Mesothelial cell of epicardium (in vitro differentiated cells): ENCODE measurements around the gene JAG1. TPM values are rescaled to one million over a fixed set of nuclear protein-coding genes. Genes with fewer than 3 reads are reported as not detected.

ENCODE experiments used
- DNase-seq, 2 experiments: peaks; one replicate each; pipeline ENCODE4 v3.0.0; 2021; ENCODE audit warnings: low spot score in 2 of 2; ENCODE audit not compliant: unreplicated experiment in 2 of 2
- H3K27ac Mint-ChIP-seq: 2 replicates; pipeline ENCODE4 v1.8.0; 2021; ENCODE audit warnings: mixed read lengths
- H3K27me3 Mint-ChIP-seq: 2 replicates; pipeline ENCODE4 v1.8.0; 2021; ENCODE audit warnings: low read depth, mixed read lengths
- H3K36me3 Mint-ChIP-seq: 2 replicates; pipeline ENCODE4 v1.8.0; 2021; ENCODE audit warnings: mixed read lengths
- H3K4me1 Mint-ChIP-seq: 2 replicates; pipeline ENCODE4 v1.8.0; 2021; ENCODE audit warnings: mixed read lengths
- H3K4me3 Mint-ChIP-seq: 2 replicates; pipeline ENCODE4 v1.8.0; 2021; ENCODE audit warnings: mild to moderate bottlenecking, moderate library complexity, mixed read lengths
- H3K9me3 Mint-ChIP-seq: 2 replicates; pipeline ENCODE4 v1.8.0; 2021; ENCODE audit warnings: mixed read lengths
- total RNA-seq: library from RNA; stranded (reverse); gene quantifications from 3 replicates; pipeline ENCODE4 v1.2.1, GENCODE V29; 2021
- TF ChIP-seq, protein P1 (sequence below): fragments of 200-600 bp; sonication (generic); IDR thresholded peaks from one replicate; pipeline ENCODE4 v1.5.0; 2021; ENCODE audit warnings: antibody characterized with exemption; ENCODE audit not compliant: unreplicated experiment

Gene JAG1
- total RNA-seq, 1 donor from 2014 or later: 70.9 TPM

GRCh38 chr20:10637563-10637962 lies 36.2 kb downstream of the JAG1 start:
- DNase-seq: no peak
- Mint-ChIP-seq H3K36me3 (peaks cover 38% of the 10 kb centered on the region), H3K9me3 (no peaks in the 10 kb centered on the region), H3K27ac (peak overlapping the region; percentile 43), H3K4me3 (no peak overlapping the region), H3K27me3 (no peaks in the 10 kb centered on the region), H3K4me1 (peaks cover 59% of the 10 kb centered on the region)
- TF ChIP-seq, protein P1, sequence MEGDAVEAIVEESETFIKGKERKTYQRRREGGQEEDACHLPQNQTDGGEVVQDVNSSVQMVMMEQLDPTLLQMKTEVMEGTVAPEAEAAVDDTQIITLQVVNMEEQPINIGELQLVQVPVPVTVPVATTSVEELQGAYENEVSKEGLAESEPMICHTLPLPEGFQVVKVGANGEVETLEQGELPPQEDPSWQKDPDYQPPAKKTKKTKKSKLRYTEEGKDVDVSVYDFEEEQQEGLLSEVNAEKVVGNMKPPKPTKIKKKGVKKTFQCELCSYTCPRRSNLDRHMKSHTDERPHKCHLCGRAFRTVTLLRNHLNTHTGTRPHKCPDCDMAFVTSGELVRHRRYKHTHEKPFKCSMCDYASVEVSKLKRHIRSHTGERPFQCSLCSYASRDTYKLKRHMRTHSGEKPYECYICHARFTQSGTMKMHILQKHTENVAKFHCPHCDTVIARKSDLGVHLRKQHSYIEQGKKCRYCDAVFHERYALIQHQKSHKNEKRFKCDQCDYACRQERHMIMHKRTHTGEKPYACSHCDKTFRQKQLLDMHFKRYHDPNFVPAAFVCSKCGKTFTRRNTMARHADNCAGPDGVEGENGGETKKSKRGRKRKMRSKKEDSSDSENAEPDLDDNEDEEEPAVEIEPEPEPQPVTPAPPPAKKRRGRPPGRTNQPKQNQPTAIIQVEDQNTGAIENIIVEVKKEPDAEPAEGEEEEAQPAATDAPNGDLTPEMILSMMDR: no peak

DNA sequence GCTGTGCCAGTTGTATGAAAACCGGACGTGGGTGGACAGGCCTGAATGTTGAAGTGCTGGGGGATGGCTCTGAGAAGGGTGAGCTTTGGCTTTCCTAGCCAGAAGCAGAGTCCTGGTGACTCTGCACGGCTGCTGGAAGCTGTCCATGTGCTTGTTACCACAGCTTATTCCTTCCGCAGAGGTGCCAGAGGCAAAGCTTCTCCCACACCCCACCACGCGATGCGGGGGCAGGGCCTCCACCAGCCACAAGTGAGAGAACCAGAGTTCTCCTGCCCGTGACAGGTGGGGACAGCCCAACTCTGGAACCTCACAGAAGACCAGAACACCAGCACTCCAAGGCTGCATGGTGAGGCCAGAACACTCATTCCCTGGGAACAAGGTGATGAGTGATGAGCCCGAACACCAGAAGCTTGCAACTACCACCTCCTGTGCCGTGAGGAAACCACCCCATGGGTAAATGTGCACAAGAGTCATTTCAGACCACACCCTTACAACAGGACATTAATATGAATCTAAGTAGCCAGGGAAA lies 36.7 kb downstream of the JAG1 start:
- Mint-ChIP-seq H3K9me3 (no peaks in the 10 kb centered on the region), H3K4me1 (peaks cover 62% of the 10 kb centered on the region), H3K27me3 (no peaks in the 10 kb centered on the region), H3K36me3 (peaks cover 34% of the 10 kb centered on the region), H3K27ac (peak overlapping the region; percentile 91), H3K4me3 (no peak overlapping the region)
- TF ChIP-seq, protein P1: no peak
- DNase-seq: no peak

DNA sequence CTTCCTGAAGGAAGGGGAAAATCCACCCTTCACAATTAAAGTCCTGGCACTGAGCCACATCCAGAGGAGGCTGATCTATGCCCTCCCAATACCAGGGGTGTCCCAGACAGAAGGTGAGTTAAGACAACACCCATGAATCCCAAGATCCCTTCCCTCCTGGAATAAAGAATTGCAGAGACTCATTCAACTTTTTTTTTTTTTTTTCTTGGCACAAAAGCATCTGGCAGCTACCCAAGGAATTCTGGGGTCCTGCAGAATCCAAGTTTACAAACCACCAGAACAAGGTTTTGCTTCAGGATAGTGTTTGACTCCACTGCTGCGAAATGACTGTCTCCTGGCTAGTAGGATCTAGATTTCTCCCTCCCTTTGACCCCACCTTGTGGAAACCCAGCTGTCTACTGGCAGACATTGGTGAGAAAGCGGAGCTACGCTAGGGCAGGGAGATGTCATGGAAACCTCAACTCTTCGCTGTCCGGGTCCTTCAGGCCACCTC lies 37.4 kb downstream of the JAG1 start:
- no peaks in the 10 kb centered on the region for H3K27me3 Mint-ChIP-seq
- H3K27ac Mint-ChIP-seq: peak overlapping the region; percentile 91
- H3K36me3 Mint-ChIP-seq: peaks cover 27% of the 10 kb centered on the region
- TF ChIP-seq, protein P1: no peak
- H3K4me3 Mint-ChIP-seq: no peak overlapping the region
- H3K9me3 Mint-ChIP-seq: no peaks in the 10 kb centered on the region
- DNase-seq: no peak
- peaks cover 69% of the 10 kb centered on the region for H3K4me1 Mint-ChIP-seq

DNA sequence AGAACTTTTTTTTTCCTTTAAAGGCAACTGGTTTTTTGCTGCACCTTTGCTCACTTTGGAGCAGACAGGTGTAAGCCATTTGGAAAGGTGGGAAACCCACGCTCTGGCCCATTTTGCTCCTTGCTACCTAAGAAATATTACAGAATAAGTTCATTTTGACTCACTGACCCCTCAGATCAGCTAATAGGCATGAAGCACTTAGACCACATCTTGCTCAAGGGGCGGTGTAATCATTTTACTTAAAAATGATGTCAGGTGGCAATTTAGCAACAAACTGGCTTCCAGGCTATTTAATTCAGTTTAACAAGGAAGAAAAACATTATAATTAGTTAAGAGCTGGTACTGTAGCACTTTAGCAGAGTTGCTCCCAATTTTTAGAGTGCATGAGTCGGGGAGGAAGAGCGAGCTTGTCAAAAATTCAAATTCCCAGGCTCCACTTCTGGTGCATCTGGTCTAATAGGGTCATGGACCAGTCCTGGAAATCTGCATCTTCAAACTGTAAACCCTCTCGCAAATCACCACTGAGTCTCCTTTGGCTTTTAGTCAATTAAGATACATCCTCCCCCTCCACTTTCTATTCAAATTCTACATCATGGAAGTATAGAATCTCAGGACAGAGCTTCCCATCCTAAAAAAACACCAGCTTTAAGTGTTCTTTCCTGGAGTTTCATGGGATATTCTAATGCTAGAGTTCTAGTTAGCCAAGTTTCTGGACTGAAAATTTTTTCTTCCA lies 38.2 kb downstream of the JAG1 start:
- Mint-ChIP-seq H3K27me3 (no peaks in the 10 kb centered on the region), H3K4me3 (no peak overlapping the region), H3K9me3 (no peaks in the 10 kb centered on the region), H3K27ac (no peak overlapping the region), H3K36me3 (peaks cover 20% of the 10 kb centered on the region), H3K4me1 (peaks cover 75% of the 10 kb centered on the region)
- DNase-seq: no peak
- TF ChIP-seq, protein P1: no peak

- no peaks in the 10 kb centered on the region for H3K9me3 Mint-ChIP-seq
- peak overlapping the region; percentile 36 for H3K27ac Mint-ChIP-seq
- TF ChIP-seq, protein P1: no peak
- H3K4me3 Mint-ChIP-seq: no peak overlapping the region
- no peak for DNase-seq
- no peaks in the 10 kb centered on the region for H3K27me3 Mint-ChIP-seq
- peaks cover 13% of the 10 kb centered on the region for H3K36me3 Mint-ChIP-seq
- peaks cover 80% of the 10 kb centered on the region for H3K4me1 Mint-ChIP-seq
These were observed 39.0 kb downstream of the JAG1 start for GRCh38 chr20:10634683-10635411.
